ENCODE results near the gene AAK1. TPM values are rescaled to one million over a fixed set of nuclear protein-coding genes. Genes with fewer than 3 reads are reported as not detected.
A peak's percentile ranks its signal among the peaks of the same experiment; 100 is the strongest.

AAK1 gene
- total RNA-seq, 1 experiment from 2014 or later = 30.6 TPM

DNA sequence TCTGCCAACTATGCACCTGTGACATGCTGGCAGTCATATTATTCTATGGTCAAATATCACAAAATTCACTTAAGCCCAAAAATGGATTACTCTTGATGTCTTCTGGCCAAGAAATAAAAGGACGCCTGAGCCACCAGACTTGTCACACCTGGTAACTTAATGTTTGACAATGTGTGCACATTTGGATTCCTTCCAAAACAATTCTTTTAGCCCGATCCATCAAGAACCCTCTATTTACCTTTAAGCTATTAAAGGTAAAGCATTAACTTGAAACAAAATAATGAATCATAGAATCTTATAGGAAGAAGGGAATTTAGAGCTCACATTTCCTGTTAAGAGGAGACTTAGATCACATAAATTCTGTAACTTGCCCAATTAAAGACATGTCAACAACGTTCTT lies 159.8 kb downstream of the AAK1 start:
- Histone ChIP-seq H3K79me1 (ENCODE audit: insufficient read depth, low read depth, low read length, poor library complexity, severe bottlenecking) (no peaks in the 10 kb centered on the region), H2BK120ac (ENCODE audit: low read depth, low read length, poor library complexity, severe bottlenecking) (no peak overlapping the region), H3K4ac (ENCODE audit: low read depth, low read length) (no peak overlapping the region), H4K8ac (replicated peaks; ENCODE audit: insufficient read length, low read depth, low read length) (no peak overlapping the region), H3K9ac (ENCODE audit: extremely low read depth, insufficient read length, low read length) (no peak overlapping the region), H2AFZ (ENCODE audit: low read length) (no peak overlapping the region), H2BK15ac (ENCODE audit: low read depth, low read length) (no peak overlapping the region), H3K79me2 (ENCODE audit: insufficient read depth, low read length) (no peaks in the 10 kb centered on the region), H4K20me1 (ENCODE audit: control insufficient read depth, insufficient read depth, insufficient read length) (no peaks in the 10 kb centered on the region), H3K27me3 (ENCODE audit: insufficient read depth, low read length) (no peaks in the 10 kb centered on the region), H2BK5ac (ENCODE audit: insufficient read length, low read length) (no peak overlapping the region), H2AK5ac (ENCODE audit: insufficient read length, low read length) (no peak overlapping the region), H2BK12ac (ENCODE audit: insufficient read length, low read depth, low read length) (no peak overlapping the region), H3K4me1 (ENCODE audit: insufficient read depth, low read length) (no peaks in the 10 kb centered on the region), H2BK20ac (ENCODE audit: low read depth, low read length, poor library complexity, severe bottlenecking) (no peak overlapping the region), H3K18ac (ENCODE audit: insufficient read length, low read depth, low read length) (no peak overlapping the region), H3K23ac (ENCODE audit: insufficient read length, low read depth, low read length) (no peak overlapping the region), H3T11ph (ENCODE audit: low read length) (no peak overlapping the region), H3K9me3 (ENCODE audit: control insufficient read depth, low read depth, low read length) (no peaks in the 10 kb centered on the region), H4K5ac (ENCODE audit: insufficient read length, low read depth, low read length) (no peak overlapping the region), H3K56ac (ENCODE audit: insufficient read length, low read depth, low read length) (no peak overlapping the region), H3K27ac (ENCODE audit: insufficient read length, low read depth, low read length) (no peak overlapping the region), H3K14ac (ENCODE audit: insufficient read depth, low read length) (no peak overlapping the region), H3K4me2 (ENCODE audit: insufficient read depth, insufficient read length, low read length) (no peak overlapping the region), H3K23me2 (ENCODE audit: insufficient read length, low read depth, low read length, poor library complexity, severe bottlenecking) (no peaks in the 10 kb centered on the region), H4K91ac (ENCODE audit: insufficient read length, low read depth, low read length) (no peak overlapping the region)
- H3K27ac Mint-ChIP-seq = peak overlapping the region in 1 of 3 experiments; percentile 58; a peak in 1 of 7 replicates
- no peak for DNase-seq
- no peaks in the 10 kb centered on the region for H3K27me3 Mint-ChIP-seq (ENCODE audit: low read depth)
- no peaks in the 10 kb centered on the region for H3K4me1 Mint-ChIP-seq
- no peaks in the 10 kb centered on the region for H3K9me3 Mint-ChIP-seq
- no CpG with 5 or more reads among the region's 3 CpGs for WGBS (ENCODE audit: extremely low coverage, insufficient read length, low lambda C conversion rate)
- TF ChIP-seq, protein P1, sequence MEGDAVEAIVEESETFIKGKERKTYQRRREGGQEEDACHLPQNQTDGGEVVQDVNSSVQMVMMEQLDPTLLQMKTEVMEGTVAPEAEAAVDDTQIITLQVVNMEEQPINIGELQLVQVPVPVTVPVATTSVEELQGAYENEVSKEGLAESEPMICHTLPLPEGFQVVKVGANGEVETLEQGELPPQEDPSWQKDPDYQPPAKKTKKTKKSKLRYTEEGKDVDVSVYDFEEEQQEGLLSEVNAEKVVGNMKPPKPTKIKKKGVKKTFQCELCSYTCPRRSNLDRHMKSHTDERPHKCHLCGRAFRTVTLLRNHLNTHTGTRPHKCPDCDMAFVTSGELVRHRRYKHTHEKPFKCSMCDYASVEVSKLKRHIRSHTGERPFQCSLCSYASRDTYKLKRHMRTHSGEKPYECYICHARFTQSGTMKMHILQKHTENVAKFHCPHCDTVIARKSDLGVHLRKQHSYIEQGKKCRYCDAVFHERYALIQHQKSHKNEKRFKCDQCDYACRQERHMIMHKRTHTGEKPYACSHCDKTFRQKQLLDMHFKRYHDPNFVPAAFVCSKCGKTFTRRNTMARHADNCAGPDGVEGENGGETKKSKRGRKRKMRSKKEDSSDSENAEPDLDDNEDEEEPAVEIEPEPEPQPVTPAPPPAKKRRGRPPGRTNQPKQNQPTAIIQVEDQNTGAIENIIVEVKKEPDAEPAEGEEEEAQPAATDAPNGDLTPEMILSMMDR (conservative IDR thresholded peaks at IDR 0.05) = no peak
- H3K4me3 Mint-ChIP-seq = no peak overlapping the region
- H3K36me3 Mint-ChIP-seq (ENCODE audit: insufficient read depth in 1 of 3, low read depth in 3 of 3) = no peaks in the 10 kb centered on the region; a peak in 1 of 7 replicates
